K562 (cell line): Measurements from ENCODE around the gene IRF2BP2. TPM values are rescaled to one million over a fixed set of nuclear protein-coding genes. Genes with fewer than 3 reads are reported as not detected.

Source experiments
- ARNT ChIP-seq, 2 experiments: fragments of 450-650 bp; IDR thresholded peaks; 2 replicates each; pipeline ENCODE4 v1.6.1; 2016; ENCODE audit warnings: mild to moderate bottlenecking in 1 of 2
- ATF1 ChIP-seq, 2 experiments: fragments of 450-650 bp in 1 of 2; IDR thresholded peaks; 2 replicates each; pipeline ENCODE4 v1.6.1; 2016; ENCODE audit warnings: missing compliant biosample characterization in 1 of 2, missing genetic modification characterization in 1 of 2
- BCOR ChIP-seq: fragments of 450-650 bp; IDR thresholded peaks from 2 replicates; pipeline ENCODE4 v1.6.1; 2016
- ELF4 ChIP-seq: fragments of 450-650 bp; formaldehyde crosslinking; IDR thresholded peaks from 2 replicates; pipeline ENCODE4 v1.4.0; 2022; ENCODE audit warnings: missing genetic modification characterization
- GTF2F1 ChIP-seq: IDR thresholded peaks from 2 replicates; pipeline ENCODE4 v1.6.1; 2011; ENCODE audit warnings: low read depth, low read length, improper control_type of control experiment
- HNRNPK ChIP-seq: fragments of 200-400 bp; formaldehyde crosslinking; IDR thresholded peaks from one replicate; pipeline ENCODE4 v1.6.1; 2018; ENCODE audit warnings: mild to moderate bottlenecking, low read depth, low read length; ENCODE audit not compliant: poor library complexity, severe bottlenecking
- ILK ChIP-seq: fragments of 450-650 bp; IDR thresholded peaks from 2 replicates; pipeline ENCODE4 v1.6.1; 2016; ENCODE audit warnings: missing genetic modification characterization, low read depth, mild to moderate bottlenecking, missing compliant biosample characterization, moderate library complexity, borderline replicate concordance
- KDM1A ChIP-seq, 2 experiments: fragments of 450-650 bp; IDR thresholded peaks; 2 replicates each; pipeline ENCODE4 v1.6.1; 2016; ENCODE audit warnings: mild to moderate bottlenecking in 2 of 2
- KLF16 ChIP-seq: IDR thresholded peaks from 2 replicates; pipeline ENCODE4 v1.6.1; 2016; ENCODE audit warnings: antibody characterized with exemption
- MAFG ChIP-seq: fragments of 450-650 bp; conservative IDR thresholded peaks from 2 replicates; pipeline ENCODE4 v1.6.1; 2016; ENCODE audit warnings: missing genetic modification characterization, missing compliant biosample characterization
- MCM2 ChIP-seq: fragments of 450-650 bp; IDR thresholded peaks from 2 replicates; pipeline ENCODE4 v1.6.1; 2017; ENCODE audit warnings: low read depth, mild to moderate bottlenecking
- MEF2D ChIP-seq: conservative IDR thresholded peaks from 2 replicates; pipeline ENCODE4 v1.6.1; 2016; ENCODE audit warnings: low read depth, missing genetic modification characterization, missing compliant biosample characterization
- NCOA2 ChIP-seq, 2 experiments: fragments of 450-650 bp; IDR thresholded peaks; 2 replicates each; pipeline ENCODE4 v1.6.1; 2018; ENCODE audit warnings: mild to moderate bottlenecking in 2 of 2, moderate library complexity in 1 of 2; ENCODE audit not compliant: partially characterized antibody in 2 of 2
- PHF21A ChIP-seq: fragments of 450-650 bp; IDR thresholded peaks from 2 replicates; pipeline ENCODE4 v1.6.1; 2017; ENCODE audit warnings: low read depth, borderline replicate concordance
- POLR2A ChIP-seq: fragments of 450-650 bp; conservative IDR thresholded peaks from 2 replicates; pipeline ENCODE4 v1.6.1; 2016
- SMARCA4 ChIP-seq: fragments of 450-650 bp; IDR thresholded peaks from 2 replicates; pipeline ENCODE4 v1.6.1; 2016
- SMC3 ChIP-seq: conservative IDR thresholded peaks from 2 replicates; pipeline ENCODE4 v1.6.1; 2011; ENCODE audit warnings: low read depth, low read length, improper control_type of control experiment; ENCODE audit not compliant: insufficient read depth
- TCF7 ChIP-seq: sonication (generic); IDR thresholded peaks from 2 replicates; pipeline ENCODE4 v1.6.1; 2016; ENCODE audit warnings: antibody characterized with exemption, borderline replicate concordance
- ZNF197 ChIP-seq: fragments of 200-800 bp; sonication (Bioruptor generic); IDR thresholded peaks from 2 replicates; pipeline ENCODE4 v1.6.1; 2016; ENCODE audit warnings: low read depth, missing genetic modification characterization, missing compliant biosample characterization
- ZNF217 ChIP-seq: sonication (generic); formaldehyde crosslinking; IDR thresholded peaks from 2 replicates; pipeline ENCODE4 v1.8.0; 2022; ENCODE audit warnings: mild to moderate bottlenecking, missing genetic modification reagents
- ZNF316 ChIP-seq: fragments of 450-650 bp; IDR thresholded peaks from 2 replicates; pipeline ENCODE4 v1.6.1; 2016
- polyA plus RNA-seq, 8 experiments: library from polyadenylated mRNA; depleted of rRNA in 4 of 8; stranded (reverse) in 5 of 8; unstranded in 3 of 8; fragments of >200 nt; fragmentation: Nextera tagmentation in 2 of 8; fragmentation: Illumina TruSeq in 1 of 8; extraction: Ambion mirVana in 2 of 8; extraction: Trizol in 1 of 8; gene quantifications; 2 replicates each; pipeline versions ENCODE4 v1.2.1 to v1.2.3, GENCODE V29; 2011 to 2014; ENCODE audit warnings: inconsistent platforms in 1 of 8, missing spikeins in 1 of 8
- total RNA-seq, 7 experiments: library from RNA; depleted of rRNA in 6 of 7; stranded (reverse); fragments of >200 nt in 6 of 7; fragmentation: Illumina TruSeq in 2 of 7; extraction: Trizol in 2 of 7; gene quantifications; 2 replicates each; pipeline versions ENCODE4 v1.2.1 to v1.2.3, GENCODE V29; 2011 to 2021; ENCODE audit warnings: low replicate concordance in 1 of 7
- TF ChIP-seq, protein P1 (sequence below): sonication (generic); formaldehyde crosslinking; IDR thresholded peaks from 2 replicates; pipeline ENCODE4 v1.8.0; 2022; ENCODE audit warnings: mild to moderate bottlenecking, missing genetic modification reagents, borderline replicate concordance
- TF ChIP-seq, protein P2 (sequence below): IDR thresholded peaks from 2 replicates; pipeline ENCODE4 v1.6.1; 2014; ENCODE audit warnings: antibody characterized with exemption
- TF ChIP-seq, protein P3 (sequence below): fragments of 450-650 bp; formaldehyde crosslinking; IDR thresholded peaks from 2 replicates; pipeline ENCODE4 v1.4.0; 2020; ENCODE audit warnings: mild to moderate bottlenecking
- TF ChIP-seq, protein P4 (sequence below): sonication (generic); IDR thresholded peaks from 2 replicates; pipeline ENCODE4 v1.6.1; 2016

Gene IRF2BP2
- total and polyA plus RNA-seq, 9 of the 15 experiments (the other 6 are each of a cell fraction or from before 2014, with no cell fraction given) = 7.7 to 68.6 (median 22.1) TPM

DNA sequence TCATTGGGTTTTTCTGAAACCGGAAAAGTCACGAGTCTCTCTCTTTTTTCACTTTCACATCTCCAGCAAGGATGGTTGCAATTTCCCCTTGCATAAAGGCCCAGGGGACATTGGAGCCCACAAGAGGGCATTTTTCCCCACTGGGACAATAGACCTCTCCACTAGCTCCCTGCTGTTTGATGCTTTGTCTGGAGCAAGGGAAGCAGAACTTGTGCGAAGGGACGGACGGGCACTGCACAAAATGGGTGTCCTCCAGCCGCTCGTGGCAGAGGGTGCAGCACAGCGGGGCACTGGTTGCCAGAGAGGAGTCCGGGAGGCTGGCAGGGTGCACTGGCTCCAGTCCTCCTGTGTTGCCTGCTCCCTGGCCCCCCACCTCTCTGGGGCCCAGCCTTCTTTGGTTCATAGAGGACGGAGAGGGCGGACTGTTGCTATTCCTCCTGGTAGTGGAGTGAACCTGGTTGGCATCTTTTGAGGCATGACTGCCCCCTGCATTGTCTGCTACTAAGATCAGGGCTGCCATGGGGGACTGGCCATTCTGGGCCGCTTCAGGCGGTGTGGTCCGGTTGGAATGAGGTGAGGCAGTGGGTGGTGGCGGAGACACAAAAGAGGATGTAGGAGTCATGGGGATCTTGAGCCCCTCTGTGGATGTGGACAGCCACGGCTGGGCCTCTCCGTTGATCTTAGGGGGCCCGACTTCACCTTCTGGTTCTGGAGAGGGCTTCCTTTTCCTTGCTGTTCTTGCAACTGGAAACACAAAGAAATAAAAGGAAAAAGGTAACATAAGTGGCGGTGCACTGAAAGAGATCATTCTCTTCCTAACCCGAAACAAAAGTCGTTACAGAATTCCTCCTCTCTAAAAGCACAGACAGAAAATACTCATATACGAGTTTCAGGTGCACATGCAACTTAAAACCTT is 2.6 kb downstream of the IRF2BP2 start (continued):
- TF ChIP-seq ARNT (IDR thresholded peaks at IDR 0.05) = no peak; a peak in 1 of 4 replicates
- TF ChIP-seq KDM1A (IDR thresholded peaks at IDR 0.05) = no peak; a peak in 1 of 4 replicates
- TF ChIP-seq SMC3 = 0 out of 2 replicates have a peak, but pooled peaks have one; percentile 20
- TF ChIP-seq MEF2D (tag) = peak; percentile 19; the same call in 1 of the 2 replicates
- no peak for TF ChIP-seq ATF1 (CRISPR knock-in tag; IDR thresholded peaks at IDR 0.05)
- TF ChIP-seq ATF1 (tag; IDR thresholded peaks at IDR 0.05) = no peak
- TF ChIP-seq PHF21A = no peak
- TF ChIP-seq ELF4 (CRISPR knock-in tag) = 0 out of 2 replicates have a peak, but pooled peaks have one; percentile 19
- TF ChIP-seq POLR2A = no peak; the same call in 1 of the 2 replicates
- TF ChIP-seq, protein P1, sequence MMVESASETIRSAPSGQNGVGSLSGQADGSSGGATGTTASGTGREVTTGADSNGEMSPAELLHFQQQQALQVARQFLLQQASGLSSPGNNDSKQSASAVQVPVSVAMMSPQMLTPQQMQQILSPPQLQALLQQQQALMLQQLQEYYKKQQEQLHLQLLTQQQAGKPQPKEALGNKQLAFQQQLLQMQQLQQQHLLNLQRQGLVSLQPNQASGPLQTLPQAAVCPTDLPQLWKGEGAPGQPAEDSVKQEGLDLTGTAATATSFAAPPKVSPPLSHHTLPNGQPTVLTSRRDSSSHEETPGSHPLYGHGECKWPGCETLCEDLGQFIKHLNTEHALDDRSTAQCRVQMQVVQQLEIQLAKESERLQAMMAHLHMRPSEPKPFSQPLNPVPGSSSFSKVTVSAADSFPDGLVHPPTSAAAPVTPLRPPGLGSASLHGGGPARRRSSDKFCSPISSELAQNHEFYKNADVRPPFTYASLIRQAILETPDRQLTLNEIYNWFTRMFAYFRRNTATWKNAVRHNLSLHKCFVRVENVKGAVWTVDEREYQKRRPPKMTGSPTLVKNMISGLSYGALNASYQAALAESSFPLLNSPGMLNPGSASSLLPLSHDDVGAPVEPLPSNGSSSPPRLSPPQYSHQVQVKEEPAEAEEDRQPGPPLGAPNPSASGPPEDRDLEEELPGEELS (CRISPR knock-in tag) = no peak
- no peak for TF ChIP-seq MCM2
- TF ChIP-seq HNRNPK = no peak
- no peak for TF ChIP-seq ZNF316
- TF ChIP-seq, protein P2, sequence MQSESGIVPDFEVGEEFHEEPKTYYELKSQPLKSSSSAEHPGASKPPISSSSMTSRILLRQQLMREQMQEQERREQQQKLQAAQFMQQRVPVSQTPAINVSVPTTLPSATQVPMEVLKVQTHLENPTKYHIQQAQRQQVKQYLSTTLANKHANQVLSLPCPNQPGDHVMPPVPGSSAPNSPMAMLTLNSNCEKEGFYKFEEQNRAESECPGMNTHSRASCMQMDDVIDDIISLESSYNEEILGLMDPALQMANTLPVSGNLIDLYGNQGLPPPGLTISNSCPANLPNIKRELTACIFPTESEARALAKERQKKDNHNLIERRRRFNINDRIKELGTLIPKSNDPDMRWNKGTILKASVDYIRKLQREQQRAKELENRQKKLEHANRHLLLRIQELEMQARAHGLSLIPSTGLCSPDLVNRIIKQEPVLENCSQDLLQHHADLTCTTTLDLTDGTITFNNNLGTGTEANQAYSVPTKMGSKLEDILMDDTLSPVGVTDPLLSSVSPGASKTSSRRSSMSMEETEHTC = no peak
- TF ChIP-seq NCOA2 (IDR thresholded peaks at IDR 0.05; ENCODE audit: partially characterized antibody in 2 of 2) = no peak
- TF ChIP-seq ILK (tag) = no peak
- TF ChIP-seq TCF7 = no peak
- no peak for TF ChIP-seq MAFG (tag)
- no peak for TF ChIP-seq KLF16
- TF ChIP-seq, protein P3, sequence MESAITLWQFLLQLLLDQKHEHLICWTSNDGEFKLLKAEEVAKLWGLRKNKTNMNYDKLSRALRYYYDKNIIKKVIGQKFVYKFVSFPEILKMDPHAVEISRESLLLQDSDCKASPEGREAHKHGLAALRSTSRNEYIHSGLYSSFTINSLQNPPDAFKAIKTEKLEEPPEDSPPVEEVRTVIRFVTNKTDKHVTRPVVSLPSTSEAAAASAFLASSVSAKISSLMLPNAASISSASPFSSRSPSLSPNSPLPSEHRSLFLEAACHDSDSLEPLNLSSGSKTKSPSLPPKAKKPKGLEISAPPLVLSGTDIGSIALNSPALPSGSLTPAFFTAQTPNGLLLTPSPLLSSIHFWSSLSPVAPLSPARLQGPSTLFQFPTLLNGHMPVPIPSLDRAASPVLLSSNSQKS (CRISPR knock-in tag) = no peak
- TF ChIP-seq BCOR = no peak
- TF ChIP-seq ZNF217 (CRISPR knock-in tag) = no peak
- TF ChIP-seq, protein P4, sequence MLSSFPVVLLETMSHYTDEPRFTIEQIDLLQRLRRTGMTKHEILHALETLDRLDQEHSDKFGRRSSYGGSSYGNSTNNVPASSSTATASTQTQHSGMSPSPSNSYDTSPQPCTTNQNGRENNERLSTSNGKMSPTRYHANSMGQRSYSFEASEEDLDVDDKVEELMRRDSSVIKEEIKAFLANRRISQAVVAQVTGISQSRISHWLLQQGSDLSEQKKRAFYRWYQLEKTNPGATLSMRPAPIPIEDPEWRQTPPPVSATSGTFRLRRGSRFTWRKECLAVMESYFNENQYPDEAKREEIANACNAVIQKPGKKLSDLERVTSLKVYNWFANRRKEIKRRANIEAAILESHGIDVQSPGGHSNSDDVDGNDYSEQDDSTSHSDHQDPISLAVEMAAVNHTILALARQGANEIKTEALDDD = no peak
- no peak for TF ChIP-seq GTF2F1
- no peak for TF ChIP-seq ZNF197 (CRISPR knock-in tag)
- TF ChIP-seq SMARCA4 = no peak
